Stimulated activated CD4-positive, alpha-beta T cell treated with anti-CD3 and anti-CD28 coated beads, Interleukin-15, amount 100 ng/mL, for 48 hours (primary cell): ENCODE data around the gene NKTR.
"Not testable (repeated sequence)": the region's sequence is repeated elsewhere in the genome, so short reads cannot be mapped to it uniquely, and the experiment has no call there.

Experiments
- DNase-seq, 2 donors: peaks; one replicate each; pipeline ENCODE4 v3.0.0-alpha.2; 2020; ENCODE audit warnings: low read depth in 2 of 2

Gene NKTR

GRCh38 chr3:42595682-42596081 lies 4.8 kb upstream of the NKTR start:
- no peak for DNase-seq

GRCh38 chr3:42597098-42597497 lies 3.4 kb upstream of the NKTR start:
- not testable (repeated sequence) for DNase-seq

GRCh38 chr3:42600958-42601675 lies 631 bp downstream of the NKTR start:
- DNase-seq, result peak; percentile 41 to 52

- no peak for DNase-seq
Observed at GRCh38 chr3:42601896-42602581, 1.6 kb downstream of the NKTR start.

GRCh38 chr3:42602961-42603360 lies 2.5 kb downstream of the NKTR start:
- DNase-seq, result no peak

- DNase-seq, result no peak
Observed at GRCh38 chr3:42605546-42606173, 5.2 kb downstream of the NKTR start.

GRCh38 chr3:42608581-42608980 lies 8.1 kb downstream of the NKTR start:
- no peak for DNase-seq

GRCh38 chr3:42610976-42611375 lies 10.5 kb downstream of the NKTR start:
- DNase-seq, result no peak

GRCh38 chr3:42612217-42612616 lies 11.7 kb downstream of the NKTR start:
- DNase-seq, result no peak

- no peak for DNase-seq
Observed at GRCh38 chr3:42612928-42613327, 12.4 kb downstream of the NKTR start.

- DNase-seq, result no peak
Observed at GRCh38 chr3:42613462-42613861, 13.0 kb downstream of the NKTR start.

- DNase-seq, result no peak
Observed at GRCh38 chr3:42631620-42632019, 31.1 kb downstream of the NKTR start.

GRCh38 chr3:42632146-42632545 lies 31.7 kb downstream of the NKTR start:
- no peak for DNase-seq

- DNase-seq, result no peak
Observed at GRCh38 chr3:42633544-42633943, 33.1 kb downstream of the NKTR start.

GRCh38 chr3:42635111-42635510 lies 34.6 kb downstream of the NKTR start:
- no peak for DNase-seq

GRCh38 chr3:42637001-42637400 lies 36.5 kb downstream of the NKTR start:
- no peak for DNase-seq

- peak; percentile 35 to 39 for DNase-seq
Observed at GRCh38 chr3:42638339-42638842, 37.9 kb downstream of the NKTR start.

- no peak for DNase-seq
Observed at GRCh38 chr3:42639192-42639591, 38.7 kb downstream of the NKTR start.

- no peak for DNase-seq
Observed at GRCh38 chr3:42640129-42640528, 39.6 kb downstream of the NKTR start.

- DNase-seq, result no peak
Observed at GRCh38 chr3:42640771-42641370, 40.4 kb downstream of the NKTR start.

- DNase-seq, result no peak
Observed at GRCh38 chr3:42647821-42648459, 47.5 kb downstream of the NKTR start.

- DNase-seq, result no peak
Observed at GRCh38 chr3:42649006-42649405, 48.5 kb downstream of the NKTR start.
